Calu3 (cell line): ENCODE measurements around the gene RPUSD1. TPM values are rescaled to one million over a fixed set of nuclear protein-coding genes. Genes with fewer than 3 reads are reported as not detected.

ENCODE experiments used
- BruUV-seq: library from RNA; stranded (reverse); fragments of 400-500 nt; replicated peaks from 2 replicates; lab custom pipeline; 2021; lab: Mats Ljungman, UMichigan
- CTCF ChIA-PET: fragments of 300-600 bp; sonication (Branson Sonifier 250); formaldehyde crosslinking; loops from one replicate; lab custom pipeline; 2022; ENCODE audit warnings: antibody characterized with exemption; lab: Charles Lee
- DNase-seq: peaks from one replicate; pipeline ENCODE4 v3.0.0; 2022
- H3K27ac Mint-ChIP-seq: one replicate; pipeline ENCODE4 v1.8.0; 2022; ENCODE audit warnings: mixed read lengths; ENCODE audit not compliant: unreplicated experiment
- H3K27me3 Mint-ChIP-seq: one replicate; pipeline ENCODE4 v1.8.0; 2022; ENCODE audit warnings: mixed read lengths; ENCODE audit not compliant: unreplicated experiment
- H3K36me3 Mint-ChIP-seq: one replicate; pipeline ENCODE4 v1.8.0; 2022; ENCODE audit warnings: mild to moderate bottlenecking, moderate library complexity, mixed read lengths; ENCODE audit not compliant: insufficient read depth, unreplicated experiment
- H3K4me1 Mint-ChIP-seq: one replicate; pipeline ENCODE4 v1.8.0; 2022; ENCODE audit warnings: mild to moderate bottlenecking, low read depth, mixed read lengths; ENCODE audit not compliant: unreplicated experiment
- H3K4me3 Mint-ChIP-seq: one replicate; pipeline ENCODE4 v1.8.0; 2022; ENCODE audit warnings: mild to moderate bottlenecking, low read depth, moderate library complexity, mixed read lengths; ENCODE audit not compliant: unreplicated experiment
- H3K9me3 Mint-ChIP-seq: one replicate; pipeline ENCODE4 v1.8.0; 2022; ENCODE audit warnings: low read depth, mixed read lengths; ENCODE audit not compliant: unreplicated experiment
- intact Hi-C: fragments of 100-400 bp; cut with micrococcal nuclease; formaldehyde crosslinking; loops from one replicate; pipeline ENCODE4 v1.10.0; 2022; ENCODE audit not compliant: unreplicated experiment
- total RNA-seq: library from RNA; stranded (reverse); gene quantifications from 2 replicates; pipeline ENCODE4 v1.2.3, GENCODE V29; 2022
- TF ChIP-seq, protein P1 (sequence below): fragments of 200-600 bp; IDR thresholded peaks from one replicate; pipeline ENCODE4 v1.8.0; 2022; ENCODE audit warnings: antibody characterized with exemption; ENCODE audit not compliant: unreplicated experiment

Gene RPUSD1
- total RNA-seq, 1 experiment from 2014 or later, result 47.5 TPM

GRCh38 chr16:794091-794822, 6.1 kb upstream of the RPUSD1 start:
- no peak for DNase-seq
- intact Hi-C loops, result no loop called here
- BruUV-seq, result no TSS peak
- Mint-ChIP-seq H3K27ac (no peak overlapping the region), H3K9me3 (no peaks in the 10 kb centered on the region), H3K27me3 (no peaks in the 10 kb centered on the region), H3K4me1 (no peaks in the 10 kb centered on the region), H3K36me3 (peaks cover 76% of the 10 kb centered on the region), H3K4me3 (no peak overlapping the region)
- TF ChIP-seq, protein P1, sequence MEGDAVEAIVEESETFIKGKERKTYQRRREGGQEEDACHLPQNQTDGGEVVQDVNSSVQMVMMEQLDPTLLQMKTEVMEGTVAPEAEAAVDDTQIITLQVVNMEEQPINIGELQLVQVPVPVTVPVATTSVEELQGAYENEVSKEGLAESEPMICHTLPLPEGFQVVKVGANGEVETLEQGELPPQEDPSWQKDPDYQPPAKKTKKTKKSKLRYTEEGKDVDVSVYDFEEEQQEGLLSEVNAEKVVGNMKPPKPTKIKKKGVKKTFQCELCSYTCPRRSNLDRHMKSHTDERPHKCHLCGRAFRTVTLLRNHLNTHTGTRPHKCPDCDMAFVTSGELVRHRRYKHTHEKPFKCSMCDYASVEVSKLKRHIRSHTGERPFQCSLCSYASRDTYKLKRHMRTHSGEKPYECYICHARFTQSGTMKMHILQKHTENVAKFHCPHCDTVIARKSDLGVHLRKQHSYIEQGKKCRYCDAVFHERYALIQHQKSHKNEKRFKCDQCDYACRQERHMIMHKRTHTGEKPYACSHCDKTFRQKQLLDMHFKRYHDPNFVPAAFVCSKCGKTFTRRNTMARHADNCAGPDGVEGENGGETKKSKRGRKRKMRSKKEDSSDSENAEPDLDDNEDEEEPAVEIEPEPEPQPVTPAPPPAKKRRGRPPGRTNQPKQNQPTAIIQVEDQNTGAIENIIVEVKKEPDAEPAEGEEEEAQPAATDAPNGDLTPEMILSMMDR, result no peak
- CTCF ChIA-PET, result no interaction called here

DNA sequence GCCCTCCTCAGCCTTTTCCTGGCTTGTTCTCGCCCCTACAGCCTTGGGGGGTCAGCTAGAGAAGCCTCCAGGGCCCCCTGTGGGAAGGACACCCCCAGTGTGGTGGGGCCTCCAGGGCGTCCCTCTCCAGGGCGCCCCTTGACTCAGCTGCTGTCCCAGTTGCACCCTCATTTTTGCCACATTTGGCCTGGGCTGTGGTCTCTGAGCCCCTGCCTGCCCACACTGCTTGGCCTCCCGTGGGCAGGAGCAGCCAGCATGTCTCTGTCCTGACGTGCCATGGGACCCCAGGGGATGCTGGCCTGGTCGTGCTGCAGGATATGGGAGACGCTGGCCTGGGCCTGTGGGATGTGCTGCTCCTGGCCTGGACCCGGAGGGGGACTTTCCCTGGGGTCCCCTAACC, 5.2 kb upstream of the RPUSD1 start:
- CTCF ChIA-PET, result no interaction called here

GRCh38 chr16:792221-792995, 4.2 kb upstream of the RPUSD1 start:
- no peak for DNase-seq
- H3K27me3 Mint-ChIP-seq, result no peaks in the 10 kb centered on the region
- peaks cover 79% of the 10 kb centered on the region for H3K36me3 Mint-ChIP-seq
- CTCF ChIA-PET, result no interaction called here
- no peaks in the 10 kb centered on the region for H3K9me3 Mint-ChIP-seq
- BruUV-seq, result no TSS peak
- no peak overlapping the region for H3K27ac Mint-ChIP-seq
- no peak overlapping the region for H3K4me3 Mint-ChIP-seq
- intact Hi-C loops, result no loop called here
- H3K4me1 Mint-ChIP-seq, result no peaks in the 10 kb centered on the region
- TF ChIP-seq, protein P1, result no peak

More for the DNA sequence above, 5.2 kb upstream of the RPUSD1 start:
- H3K36me3 Mint-ChIP-seq, result peaks cover 79% of the 10 kb centered on the region
- intact Hi-C loops, result no loop called here
- no peaks in the 10 kb centered on the region for H3K27me3 Mint-ChIP-seq
- DNase-seq, result no peak
- TF ChIP-seq, protein P1, result no peak
- no peak overlapping the region for H3K4me3 Mint-ChIP-seq
- BruUV-seq, result no TSS peak
- no peak overlapping the region for H3K27ac Mint-ChIP-seq
- H3K9me3 Mint-ChIP-seq, result no peaks in the 10 kb centered on the region
- no peaks in the 10 kb centered on the region for H3K4me1 Mint-ChIP-seq

GRCh38 chr16:791131-791530, 3.0 kb upstream of the RPUSD1 start:
- no peak for DNase-seq
- no peak overlapping the region for H3K4me3 Mint-ChIP-seq
- TF ChIP-seq, protein P1, result no peak
- intact Hi-C loops, result no loop called here
- no TSS peak for BruUV-seq
- CTCF ChIA-PET, result no interaction called here
- no peaks in the 10 kb centered on the region for H3K4me1 Mint-ChIP-seq
- H3K36me3 Mint-ChIP-seq, result peaks cover 79% of the 10 kb centered on the region
- no peaks in the 10 kb centered on the region for H3K9me3 Mint-ChIP-seq
- no peaks in the 10 kb centered on the region for H3K27me3 Mint-ChIP-seq
- no peak overlapping the region for H3K27ac Mint-ChIP-seq
